ENCODE data around the gene CLIP2. TPM values are rescaled to one million over a fixed set of nuclear protein-coding genes. Genes with fewer than 3 reads are reported as not detected.
A peak's percentile ranks its signal among the peaks of the same experiment; 100 is the strongest.

CLIP2 gene
- total and polyA plus RNA-seq, 2 of the 4 experiments (the other 2 are of a cell fraction) = 18.1 to 20.7 TPM

GRCh38 chr7:74291535-74291934 lies 2.3 kb downstream of the CLIP2 start:
- H4K20me1 ChIP-seq (ENCODE audit: insufficient read depth, low read length) = peaks cover 65% of the 10 kb centered on the region
- ATAC-seq (ENCODE audit: low read depth) (no peak), DNase-seq (no peak)
- ChIA-PET CTCF (no interaction called here), POLR2A (ENCODE audit: unreplicated experiment) (no interaction called here)
- no peak overlapping the region for H2AFZ ChIP-seq (replicated peaks; ENCODE audit: low read length, poor library complexity)
- dilution Hi-C loops (cut with HindIII; ENCODE audit: low sequenced_read_pairs, unreplicated experiment) (no loop called here), intact Hi-C loops (cut with micrococcal nuclease) (loop anchor here (2.0 to 5.0 kb wide), 2 partner anchors 37 to 84 kb away; partner anchors contain the start of gene RFC2), in situ Hi-C loops (cut with MboI; ENCODE audit: low sequenced_read_pairs) (no loop called here)
- no peak overlapping the region for H3K14ac ChIP-seq (replicated peaks; ENCODE audit: low read depth, low read length)
- H3K36me3 ChIP-seq (ENCODE audit: control insufficient read depth, insufficient read depth, low read length) = no peaks in the 10 kb centered on the region
- peaks cover 0 to 80% of the 10 kb centered on the region in 2 experiments for H3K79me1 ChIP-seq (ENCODE audit: low read depth in 1 of 2, low read length in 2 of 2)
- H3K27me3 ChIP-seq (ENCODE audit: control insufficient read depth, insufficient read depth, low read length) = no peaks in the 10 kb centered on the region
- no peak overlapping the region for H4K91ac ChIP-seq (ENCODE audit: insufficient read depth, low read depth, low read length)
- WGBS, 2 experiments (ENCODE audit: extremely low coverage in 2 of 2, insufficient read length in 1 of 2) = 80% methylated on average over 2 of the region's 5 CpGs; no CpG with 5 or more reads in 1 of the 2 experiments
- H3K9me1 ChIP-seq (ENCODE audit: insufficient read depth, low read length) = peaks cover 27% of the 10 kb centered on the region
- BruUV-seq (replicated peaks) = no TSS peak
- no peak overlapping the region for H3K4me3 ChIP-seq (ENCODE audit: insufficient read depth, low read depth, low read length)
- no peaks in the 10 kb centered on the region for H3K9me3 ChIP-seq (ENCODE audit: control insufficient read depth, insufficient read depth, low read length)
- H3K4me2 ChIP-seq (ENCODE audit: low read depth, low read length) = peak overlapping the region; percentile 8; the same call in 1 of the 2 replicates
- H3K4ac ChIP-seq (ENCODE audit: low read depth, low read length) = no peak overlapping the region
- H2BK20ac ChIP-seq (ENCODE audit: low read depth, low read length) = no peak overlapping the region
- H3K9ac ChIP-seq (ENCODE audit: low read depth, low read length) = no peak overlapping the region
- H3K56ac ChIP-seq (ENCODE audit: extremely low read depth, insufficient read depth, low read length) = no peak overlapping the region
- H3K18ac ChIP-seq (ENCODE audit: low read depth, low read length) = no peak overlapping the region
- H4K5ac ChIP-seq (ENCODE audit: low read depth, low read length) = no peak overlapping the region
- H2AK5ac ChIP-seq (ENCODE audit: low read depth, low read length) = no peak overlapping the region
- peaks cover 29% of the 10 kb centered on the region for H3K4me1 ChIP-seq (ENCODE audit: control insufficient read depth, insufficient read depth, low read length)
- H3K27ac ChIP-seq (ENCODE audit: insufficient read depth, low read length) = no peak overlapping the region
- H4K8ac ChIP-seq (ENCODE audit: low read depth in 2 of 2, low read length in 2 of 2) = no peak overlapping the region
- TF ChIP-seq RAD21 (IDR thresholded peaks at IDR 0.05; ENCODE audit: low read length) (no peak), BHLHE40 (IDR thresholded peaks at IDR 0.05; ENCODE audit: low read depth, low read length) (no peak), SMC3 (IDR thresholded peaks at IDR 0.05; ENCODE audit: low read depth, low read length) (no peak), CTCF (conservative IDR thresholded peaks at IDR 0.05; ENCODE audit: low read depth, low read length) (no peak), POLR2A (IDR thresholded peaks at IDR 0.05; ENCODE audit: low read depth, low read length) (no peak), CEBPB (IDR thresholded peaks at IDR 0.05; ENCODE audit: low read depth, low read length) (no peak), MAFK (IDR thresholded peaks at IDR 0.05; ENCODE audit: low read depth, low read length) (no peak), MAZ (IDR thresholded peaks at IDR 0.05; ENCODE audit: borderline replicate concordance, low read depth, low read length) (no peak), USF2 (IDR thresholded peaks at IDR 0.05; ENCODE audit: low read depth, low read length) (no peak), RCOR1 (IDR thresholded peaks at IDR 0.05; ENCODE audit: insufficient replicate concordance, low read length) (no peak), CHD1 (IDR thresholded peaks at IDR 0.05; ENCODE audit: low read depth, low read length) (no peak), NFE2L2 (IDR thresholded peaks at IDR 0.05; ENCODE audit: low read depth, low read length) (no peak), MXI1 (IDR thresholded peaks at IDR 0.05; ENCODE audit: borderline replicate concordance, low read depth, low read length) (no peak), ELK1 (IDR thresholded peaks at IDR 0.05; ENCODE audit: borderline replicate concordance, low read depth, low read length) (no peak), RFX5 (IDR thresholded peaks at IDR 0.05; ENCODE audit: low read depth, low read length) (no peak), FOS (IDR thresholded peaks at IDR 0.05; ENCODE audit: low read depth, low read length) (no peak)
- no peak overlapping the region for H2BK5ac ChIP-seq (ENCODE audit: low read depth, low read length, poor library complexity, severe bottlenecking)
- no peak overlapping the region for H2BK120ac ChIP-seq (ENCODE audit: low read depth, low read length)
- H2BK15ac ChIP-seq (ENCODE audit: low read depth, low read length) = no peak overlapping the region
- peak overlapping the region; percentile 32; the same call in 1 of the 2 replicates for H3K23ac ChIP-seq (ENCODE audit: low read depth, low read length)
- H2AK9ac ChIP-seq (replicated peaks; ENCODE audit: low read depth, low read length, poor library complexity) = peak overlapping the region; percentile 33
